ENCODE results near the gene AP4B1. TPM values are rescaled to one million over a fixed set of nuclear protein-coding genes. Genes with fewer than 3 reads are reported as not detected.

The AP4B1 gene
- polyA plus RNA-seq, 12 donors = 16.6 to 48.7 (median 24.1) TPM; not detected in 1

DNA sequence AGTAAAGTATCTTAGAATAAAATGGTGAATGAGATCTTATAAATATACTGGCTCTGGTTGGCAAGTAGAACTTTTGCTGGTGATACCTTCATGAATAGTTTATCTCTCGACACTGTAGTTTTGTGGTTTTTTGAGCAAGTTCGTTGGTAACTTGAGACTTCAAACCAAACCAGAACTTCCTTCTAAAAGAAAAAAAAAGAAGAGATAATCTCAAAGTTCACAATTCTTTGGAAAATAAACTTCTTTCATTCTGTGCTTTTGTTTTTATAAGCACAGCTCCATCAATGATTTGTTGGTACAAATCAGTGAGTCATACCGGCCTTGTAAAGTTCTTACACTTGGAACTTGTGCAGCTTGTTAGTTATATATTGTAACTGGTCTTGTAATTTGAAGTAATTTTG, 26.9 kb upstream of the AP4B1 start:
- DNase-seq = no peak

DNA sequence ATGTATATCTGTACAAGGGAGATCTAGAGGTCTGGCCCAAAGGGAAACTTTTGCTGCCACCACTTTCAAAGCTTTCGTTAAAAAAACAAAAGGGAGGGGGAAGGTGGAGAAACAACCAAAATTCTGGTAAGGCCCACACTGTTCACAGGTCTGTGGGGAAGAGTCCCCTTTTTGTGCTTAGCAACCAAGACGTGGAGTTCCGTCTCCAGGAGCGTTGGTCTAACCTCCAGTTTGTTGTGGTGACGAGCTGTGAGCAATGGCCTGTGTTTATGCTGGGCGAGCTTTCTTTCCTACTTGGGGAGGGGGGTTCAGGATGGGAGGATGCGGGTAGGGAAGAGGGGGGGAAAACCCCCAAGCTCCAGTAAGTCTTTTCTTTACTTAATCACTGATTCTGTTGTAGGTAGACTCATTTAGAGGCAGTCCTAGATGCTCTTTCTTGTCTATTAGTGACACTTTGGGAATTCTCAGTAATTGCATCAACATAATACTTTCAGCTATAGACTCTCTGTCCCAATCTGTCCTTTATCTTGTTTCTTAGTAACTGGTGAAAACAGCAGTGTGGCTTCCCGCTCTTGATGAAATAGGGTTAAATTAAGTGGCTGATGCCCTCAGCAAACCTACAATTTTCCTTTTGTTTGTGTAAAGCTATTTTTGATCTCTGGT, 26.0 kb upstream of the AP4B1 start:
- DNase-seq = peak; percentile 27

DNA sequence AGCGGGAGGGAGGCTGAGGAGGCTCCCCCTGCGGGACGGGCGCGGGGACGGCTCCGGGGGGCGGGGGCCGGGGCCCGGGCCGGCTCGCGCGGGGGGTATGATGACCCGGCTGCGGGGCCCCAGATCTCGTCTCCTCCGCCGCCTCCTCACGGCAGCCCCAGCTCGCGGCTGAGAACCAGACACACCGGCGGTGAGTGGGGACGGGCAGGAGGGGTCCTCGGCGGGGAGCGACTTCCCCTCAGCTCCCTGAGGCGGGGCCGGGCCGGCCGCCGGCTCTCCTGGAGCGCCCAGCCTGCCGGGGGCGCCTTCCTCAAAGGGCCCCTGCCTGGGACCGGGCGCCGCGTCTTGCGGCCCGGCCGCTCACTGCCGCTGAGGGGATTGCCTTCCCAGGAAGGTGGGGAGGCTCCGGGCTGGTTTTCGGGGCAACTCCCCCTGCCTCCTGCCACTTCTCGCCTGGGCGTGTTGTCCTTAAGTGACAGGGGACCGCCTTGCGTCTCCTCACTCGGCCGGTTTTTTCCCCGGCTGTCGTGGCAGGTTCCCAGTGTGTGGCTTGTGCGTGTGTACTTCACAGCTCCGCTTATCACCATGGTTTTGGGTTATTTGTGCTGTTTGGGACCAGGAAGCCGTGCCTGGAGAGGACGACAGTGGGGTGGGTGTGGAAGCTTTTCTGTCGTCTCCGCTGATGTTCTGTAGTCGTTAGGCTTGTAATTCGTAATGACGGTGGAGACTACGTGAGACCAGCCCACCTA, 25.3 kb upstream of the AP4B1 start:
- DNase-seq = peak; percentile 41

DNA sequence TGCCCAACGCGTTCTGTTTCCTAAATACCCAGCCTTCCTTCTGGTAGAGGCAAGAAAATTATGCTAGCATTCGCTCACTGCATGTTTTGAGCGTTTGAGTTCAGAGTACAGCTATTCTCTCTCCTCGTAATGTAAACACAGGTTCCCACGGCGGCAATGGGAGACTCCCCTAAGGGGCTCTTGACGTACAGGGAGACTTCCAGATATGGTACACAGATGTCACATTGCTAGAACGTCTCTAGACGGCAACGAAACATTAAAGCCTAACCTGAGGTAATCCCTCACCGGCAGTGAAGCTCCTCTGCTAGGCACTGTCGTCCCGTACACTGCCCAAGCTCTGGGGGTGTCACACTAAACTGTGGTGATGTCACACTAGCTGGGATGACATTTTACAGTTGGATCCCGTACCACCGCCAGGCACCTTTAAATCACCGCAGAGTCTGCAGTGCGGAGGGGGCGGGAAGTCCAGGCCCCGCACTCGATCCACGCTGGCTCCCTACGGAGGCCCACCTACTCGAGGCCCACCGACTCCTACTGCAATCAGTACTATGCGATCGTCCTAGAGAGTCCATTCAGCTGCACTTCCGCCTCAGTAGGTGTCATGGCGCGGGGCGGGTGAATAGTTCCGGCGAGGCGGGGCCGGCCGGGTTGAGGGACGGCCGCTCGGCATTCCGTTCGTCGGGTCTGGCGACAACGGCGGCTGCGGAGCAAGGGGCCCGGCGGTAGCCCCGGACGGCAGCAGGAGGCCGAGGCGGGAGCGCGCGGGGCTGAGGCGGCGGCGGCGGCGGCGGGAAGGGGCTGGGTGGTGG, 24.5 kb upstream of the AP4B1 start, which contains the start of gene HIPK1:
Gene HIPK1, plus strand, starts transcription at position 384 of the 809 bp plus-strand sequence.
- peak; percentile 94 for DNase-seq

DNA sequence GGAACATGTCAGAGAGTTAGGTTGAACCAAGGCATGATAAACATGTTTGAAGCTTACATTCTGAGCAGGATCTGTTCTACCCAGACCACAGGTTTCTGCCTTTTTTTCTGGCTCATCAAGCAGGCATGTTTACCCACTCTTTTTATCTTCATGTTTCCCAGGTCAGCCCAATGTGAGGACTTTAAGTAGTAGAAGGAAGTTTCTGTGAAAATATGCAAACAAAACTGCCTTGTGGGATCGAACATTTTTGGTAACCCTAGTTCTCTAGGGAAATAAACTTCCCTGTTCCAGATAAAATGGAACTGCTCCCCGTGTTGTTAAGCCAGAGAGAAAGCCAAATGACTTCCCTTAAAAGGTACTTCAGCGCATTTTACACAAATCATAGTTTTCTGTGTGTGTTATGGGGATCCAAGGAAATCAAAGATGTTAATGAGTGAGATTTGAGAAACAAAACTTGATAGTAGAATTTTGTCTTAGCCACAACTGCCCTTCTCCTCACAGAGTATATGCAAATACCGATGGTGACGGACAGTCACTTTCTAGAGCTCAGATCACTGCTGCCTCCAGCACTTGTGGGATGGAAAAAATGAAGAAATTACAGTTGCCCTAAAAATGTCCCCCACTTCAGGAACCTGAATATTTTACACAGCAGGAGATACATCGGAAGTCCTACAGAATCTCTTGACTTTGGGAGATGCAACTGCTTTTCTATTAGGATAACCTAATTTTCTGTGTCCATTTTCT, 23.8 kb upstream of the AP4B1 start:
- peak; percentile 28 for DNase-seq

DNA sequence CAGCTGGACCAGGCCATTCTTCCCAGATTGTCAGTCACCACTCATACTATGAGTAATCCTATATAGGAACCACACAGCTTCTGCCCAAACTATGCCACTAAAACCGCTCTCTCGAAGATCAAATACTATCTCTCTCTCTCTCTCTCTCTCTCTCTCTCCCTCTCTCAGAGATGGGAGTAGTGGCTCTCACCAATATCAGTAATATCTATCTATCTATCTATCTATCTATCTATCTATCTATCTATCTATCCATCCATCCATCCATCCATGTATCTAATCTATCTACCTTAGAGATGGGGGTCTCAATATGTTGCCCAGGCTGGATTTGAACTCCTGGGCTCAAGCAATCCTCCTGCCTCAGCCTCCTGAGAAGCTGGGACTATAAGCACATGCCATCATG, 19.9 kb upstream of the AP4B1 start:
- DNase-seq = no peak

DNA sequence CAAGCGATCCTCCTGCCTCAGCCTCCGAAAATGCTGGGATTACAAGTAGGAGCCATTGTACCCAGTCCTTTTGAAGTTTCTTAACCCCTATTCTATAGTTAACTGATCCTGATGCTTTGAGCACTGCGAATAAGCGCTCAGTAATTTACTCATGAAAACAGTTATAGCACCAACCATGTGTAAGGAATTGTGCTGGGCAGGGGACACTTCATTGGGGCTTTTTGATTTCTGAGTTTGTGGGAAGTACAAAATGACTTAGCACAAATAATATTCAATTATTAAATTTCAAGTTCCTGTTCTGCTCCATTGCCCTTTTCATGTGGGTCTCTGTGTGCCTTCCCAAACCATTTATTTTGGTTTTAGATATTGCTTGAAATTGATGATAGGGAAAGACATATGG, 18.4 kb upstream of the AP4B1 start:
- no peak for DNase-seq

DNA sequence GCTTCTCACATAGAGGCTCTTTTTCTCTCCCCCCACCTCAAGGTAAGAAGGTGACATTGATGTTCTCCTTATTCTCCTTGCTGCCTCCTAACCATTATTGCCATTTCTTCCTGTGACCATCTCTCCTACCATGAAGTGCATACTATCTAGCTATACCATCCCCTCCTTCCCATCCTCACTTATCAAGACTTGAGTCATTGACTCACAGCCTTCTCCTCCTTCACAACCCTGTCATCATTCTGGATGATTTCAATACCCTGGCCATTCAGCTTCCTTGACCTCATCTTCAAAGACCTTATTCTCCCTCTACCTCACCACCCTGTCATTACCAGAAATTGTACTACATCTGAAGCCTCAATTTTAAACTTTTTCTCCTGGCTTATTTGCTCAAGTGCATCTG, 13.6 kb upstream of the AP4B1 start:
- DNase-seq = no peak

DNA sequence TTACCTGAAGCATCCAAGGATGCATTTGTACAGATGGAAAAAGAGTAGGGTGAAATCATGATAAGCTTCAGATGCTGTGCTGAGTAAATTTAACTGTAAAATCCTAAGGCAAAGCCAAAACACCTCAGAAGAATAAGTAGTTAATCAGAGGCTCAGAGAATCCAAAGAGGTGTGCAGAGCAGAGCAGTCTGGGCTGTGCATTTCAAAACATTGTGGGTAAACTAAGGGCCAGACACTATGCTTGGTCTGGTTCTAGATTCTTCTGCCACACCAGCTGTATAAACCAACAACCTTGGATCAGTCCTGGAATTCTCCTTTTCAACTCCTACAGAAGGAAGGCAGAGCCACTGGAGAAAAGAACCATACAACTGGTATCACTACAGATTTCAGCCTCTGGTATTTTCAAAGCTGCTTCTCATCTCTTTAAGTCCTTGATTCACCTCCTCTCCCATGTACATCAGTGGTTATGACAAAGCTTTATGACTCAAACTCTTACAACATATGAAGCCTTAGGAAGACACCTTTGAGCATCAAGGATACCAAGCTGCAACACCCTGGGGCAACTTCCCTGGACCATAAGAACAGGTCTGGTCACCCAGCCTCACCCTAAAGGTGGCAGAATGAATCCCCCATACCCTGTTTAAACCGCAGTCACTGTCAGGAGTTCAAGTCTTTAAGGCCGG, 12.9 kb upstream of the AP4B1 start:
- no peak for DNase-seq

DNA sequence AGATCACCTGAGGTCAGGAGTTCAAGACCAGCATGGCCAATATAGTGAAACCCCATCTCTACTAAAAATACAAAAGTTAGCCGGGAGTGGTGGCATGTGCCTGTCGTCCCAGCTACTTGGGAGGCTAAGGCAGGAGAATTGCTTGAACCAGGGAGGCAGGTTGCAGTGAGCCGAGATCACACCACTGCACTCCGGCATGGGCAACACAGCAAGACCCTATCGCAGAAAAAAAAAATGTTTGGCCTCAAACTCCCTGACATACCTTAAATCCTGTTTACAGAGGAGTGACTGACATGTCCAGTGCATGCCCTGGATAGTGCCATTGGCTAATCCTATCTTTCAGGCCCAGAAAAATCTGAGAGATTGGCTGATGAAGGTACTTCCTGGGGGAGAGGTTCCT, 12.4 kb upstream of the AP4B1 start:
- no peak for DNase-seq

DNA sequence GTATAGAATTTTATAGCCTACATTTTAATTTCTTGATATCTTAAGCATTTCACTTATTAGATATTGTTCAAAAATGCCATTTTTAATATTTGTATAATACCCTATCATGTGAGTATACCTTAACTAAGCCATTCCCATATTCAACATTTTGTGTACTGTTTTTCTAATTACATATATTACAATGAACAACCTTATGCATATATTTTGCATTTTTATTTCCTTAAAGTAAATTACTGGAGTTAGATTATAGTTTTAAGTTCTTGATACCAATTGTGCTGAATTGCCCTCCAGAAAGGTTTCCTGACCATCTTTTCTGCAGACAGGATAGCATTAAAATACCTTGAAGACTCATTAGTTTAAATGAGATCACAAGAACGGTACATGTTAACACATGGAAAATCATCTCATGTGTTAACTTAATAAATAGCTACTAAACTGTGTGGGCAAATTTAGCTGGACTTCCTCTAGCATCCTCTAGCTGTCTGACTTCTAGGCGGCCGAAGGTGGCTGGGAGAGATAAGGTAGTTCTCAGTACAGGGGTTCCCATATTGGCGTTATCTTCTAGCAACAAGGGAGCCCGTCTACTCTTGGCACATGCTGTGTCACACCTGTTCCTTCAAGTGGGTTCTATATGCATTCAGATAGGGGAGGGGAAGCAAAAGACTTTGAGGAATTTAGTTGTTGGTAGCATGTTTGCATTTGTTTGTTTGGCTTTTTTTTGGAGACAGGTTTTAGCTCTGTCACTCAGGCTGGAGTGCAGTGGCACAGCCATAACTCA, 9.5 kb upstream of the AP4B1 start:
- no peak for DNase-seq

DNA sequence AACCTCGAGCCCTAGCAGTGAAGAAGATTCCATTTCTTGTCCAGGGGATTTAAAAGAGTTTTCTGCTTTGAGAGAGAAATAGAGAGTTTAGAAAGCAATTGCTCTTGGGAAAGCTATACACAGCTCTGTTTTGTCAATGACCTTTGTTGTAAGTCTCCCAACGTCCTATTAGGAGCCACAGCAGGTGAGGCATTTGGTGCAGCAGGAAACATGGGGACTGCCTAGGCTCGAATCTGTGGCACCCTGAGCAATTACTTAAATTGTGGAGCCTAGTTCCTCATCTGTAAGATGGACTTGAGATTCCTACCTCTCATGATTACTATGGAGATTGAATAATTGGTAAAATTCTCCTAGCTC, 8.7 kb upstream of the AP4B1 start:
- no peak for DNase-seq

DNA sequence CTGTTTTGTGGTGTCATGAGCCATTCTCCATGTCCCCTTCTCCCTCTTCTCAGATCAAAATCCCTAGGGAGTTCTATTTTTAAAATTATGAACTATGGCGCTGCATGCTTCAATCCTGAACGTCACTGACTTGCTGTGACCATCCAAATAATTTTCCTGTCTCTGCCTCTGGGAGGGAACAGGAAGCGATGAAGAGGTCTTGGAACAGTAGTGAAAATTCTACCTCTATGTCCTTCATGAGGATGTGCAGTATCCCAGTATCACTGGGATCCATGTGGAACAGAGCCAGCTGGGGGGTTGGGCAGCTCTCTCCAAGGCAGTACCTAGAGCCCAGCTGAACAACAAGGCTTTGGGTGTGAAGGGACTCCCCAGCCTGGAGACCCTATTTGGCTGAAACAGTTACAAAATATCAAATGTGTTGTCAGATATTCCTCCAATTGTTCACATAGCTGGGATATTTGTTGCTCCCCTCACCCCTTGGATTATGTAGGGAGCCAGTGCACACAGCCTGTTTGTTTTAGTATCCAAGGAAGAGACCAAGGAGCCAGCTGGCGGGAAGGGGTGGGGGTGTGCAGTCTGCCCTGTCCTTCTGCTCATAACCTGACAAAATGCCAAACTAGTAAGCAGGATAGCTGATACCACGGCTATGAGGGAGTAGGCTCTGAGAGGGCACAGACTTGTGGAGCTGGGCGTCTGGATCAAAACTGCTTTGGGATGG, 8.2 kb upstream of the AP4B1 start:
- peak; percentile 46 for DNase-seq

DNA sequence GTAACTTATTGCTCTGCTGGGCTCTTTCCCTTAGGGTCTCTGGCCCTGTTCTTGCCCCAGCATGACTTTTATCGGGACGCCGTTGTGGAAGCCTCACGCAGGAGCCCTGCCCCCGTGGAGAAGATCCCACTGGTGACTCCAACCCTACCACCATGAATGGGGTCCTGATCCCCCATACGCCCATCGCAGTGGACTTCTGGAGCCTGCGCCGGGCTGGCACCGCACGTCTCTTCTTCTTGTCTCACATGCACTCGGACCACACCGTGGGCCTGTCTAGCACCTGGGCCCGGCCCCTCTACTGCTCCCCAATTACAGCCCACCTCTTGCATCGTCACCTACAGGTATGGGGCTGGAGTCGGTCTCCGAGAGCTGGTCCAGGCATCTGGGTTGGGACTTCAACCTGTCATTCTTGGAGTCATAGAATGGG, 849 bp upstream of the AP4B1 start:
- no peak for DNase-seq

DNA sequence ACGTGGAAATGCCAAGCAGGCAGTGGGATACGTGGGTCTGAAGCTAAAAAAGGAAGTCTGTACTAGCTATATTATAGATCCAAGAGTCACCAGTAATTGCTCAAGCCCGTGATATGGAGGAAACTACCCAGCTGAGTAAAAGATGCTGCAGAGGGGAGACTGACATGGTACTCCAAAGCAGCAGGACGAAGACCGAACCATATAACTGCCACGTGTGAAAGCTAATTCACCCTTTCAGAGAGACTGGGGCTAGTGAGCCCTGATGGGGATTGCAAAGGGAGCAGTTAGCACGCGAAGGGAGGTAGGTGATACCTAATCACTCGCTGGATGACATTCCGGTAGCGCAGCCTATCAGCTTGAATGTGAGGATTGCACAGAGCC, 316 bp downstream of the AP4B1 start:
- no peak for DNase-seq

DNA sequence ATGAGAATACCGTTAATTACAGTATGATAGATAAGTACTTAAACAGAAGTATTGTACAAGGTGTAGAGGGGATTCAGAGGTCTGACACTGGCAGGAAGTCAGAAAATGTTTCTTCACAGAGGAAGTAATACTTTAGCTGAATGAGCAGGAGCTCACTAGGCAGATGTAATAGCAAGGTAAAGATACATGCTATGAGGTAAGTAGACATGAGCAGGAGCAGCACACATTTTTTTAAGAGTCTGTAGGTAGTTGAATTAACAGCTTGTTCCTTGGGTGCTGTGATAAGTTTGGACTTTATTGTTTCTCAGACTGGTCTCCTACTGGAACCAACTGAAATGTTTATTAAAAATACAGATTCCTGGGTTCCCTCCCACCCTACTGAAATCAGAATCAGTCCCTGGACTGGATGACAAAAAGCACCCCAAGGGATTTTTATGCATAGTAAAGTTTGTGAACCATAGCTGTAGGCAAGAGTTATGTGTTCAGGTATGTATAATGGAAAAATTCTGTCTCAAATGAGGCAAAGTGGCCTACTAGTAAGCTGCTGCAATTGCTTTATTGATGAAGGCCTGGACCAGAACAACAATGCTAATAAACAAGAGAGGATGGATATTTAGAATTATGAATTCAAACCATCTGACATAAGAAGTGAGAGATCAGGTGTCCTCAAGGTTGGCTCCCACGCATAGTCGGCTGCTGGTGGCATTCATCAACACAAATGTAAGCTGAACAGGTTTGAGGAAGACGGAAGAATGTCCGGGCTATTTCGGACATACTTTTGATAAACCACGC, 902 bp downstream of the AP4B1 start:
- DNase-seq = no peak

DNA sequence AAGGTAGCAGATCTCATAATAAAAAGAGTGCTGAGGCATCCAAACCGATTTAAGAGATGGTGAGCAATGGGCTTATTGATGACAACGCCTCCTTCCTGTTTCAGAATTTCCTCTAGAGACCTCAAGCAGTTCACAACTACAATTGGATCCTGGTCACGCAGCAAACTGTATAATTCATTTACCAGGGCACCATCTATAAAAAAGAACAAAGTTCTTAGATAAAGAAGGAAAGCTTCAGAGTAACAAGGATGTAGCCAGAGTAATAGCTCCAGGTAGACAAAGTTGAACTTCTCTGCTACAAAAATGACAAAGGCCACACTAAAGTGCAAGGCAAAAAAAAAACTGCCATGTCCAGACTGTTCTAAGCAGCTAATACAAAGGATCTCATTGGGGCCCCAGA, 3.4 kb downstream of the AP4B1 start:
- no peak for DNase-seq

DNA sequence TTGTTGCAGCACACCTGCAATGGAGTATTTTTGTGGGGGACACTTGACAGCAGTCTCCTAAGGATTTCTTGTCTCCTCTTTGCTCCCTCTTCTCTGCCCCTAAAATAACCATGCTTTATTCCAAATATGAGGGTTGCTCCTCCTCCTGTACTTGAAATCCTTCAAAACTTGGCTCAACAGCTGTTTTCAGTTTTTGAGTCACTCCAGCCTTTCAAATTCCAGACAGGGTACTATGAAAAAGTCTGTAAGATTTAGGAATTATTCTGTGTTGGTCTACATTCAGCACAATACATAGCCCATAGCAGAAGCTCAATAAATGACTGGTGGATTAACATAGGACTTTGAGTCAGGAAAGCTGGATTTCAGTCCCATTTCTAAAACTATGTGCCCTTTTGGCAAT, 5.5 kb downstream of the AP4B1 start:
- DNase-seq = no peak

DNA sequence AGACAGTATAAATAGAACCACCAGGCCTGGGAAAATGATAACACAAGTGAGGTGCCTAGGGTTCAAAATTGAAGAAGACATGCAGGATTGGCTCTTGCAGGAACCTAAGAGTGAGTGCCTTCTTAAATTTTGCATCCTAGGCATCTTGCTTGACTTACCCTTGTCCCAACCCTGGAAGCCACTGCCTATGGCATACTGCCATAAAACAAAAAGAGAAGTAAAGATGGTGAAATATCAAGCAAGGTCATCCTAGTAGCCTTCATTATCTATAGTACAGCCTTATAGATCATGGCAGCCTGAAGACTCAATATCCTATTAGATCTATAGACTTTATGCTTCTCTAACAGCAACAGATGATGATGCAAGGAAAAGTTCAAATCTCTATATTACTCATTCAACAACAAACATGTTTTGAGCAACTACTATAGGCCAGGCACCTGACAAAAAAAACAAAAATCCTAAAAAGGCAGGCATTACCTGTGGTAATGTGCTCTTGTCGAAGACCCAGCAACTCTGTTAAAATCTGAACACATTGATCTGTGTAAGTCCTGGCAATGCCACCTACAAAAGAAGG, 6.3 kb downstream of the AP4B1 start:
- no peak for DNase-seq
